Spleen (tissue), 11 donors: ENCODE data around the gene GSG1L. TPM values are rescaled to one million over a fixed set of nuclear protein-coding genes. Genes with fewer than 3 reads are reported as not detected.
"Not testable (repeated sequence)": the region's sequence is repeated elsewhere in the genome, so short reads cannot be mapped to it uniquely, and the experiment has no call there.

Experiments used
- DNase-seq: peaks from one replicate; pipeline ENCODE4 v3.0.0-alpha.2; 2020
- H3K27ac ChIP-seq, 8 donors: fragments of 200-600 bp; sonication (generic) in 7 of 8; 1 replicate in 4 of 8; 2 replicates in 4 of 8; pipeline versions ENCODE4 v1.5.0 to v1.8.0; 2016 to 2021; ENCODE audit warnings: inconsistent platforms in 4 of 8, mild to moderate bottlenecking in 4 of 8, moderate library complexity in 1 of 8
- H3K27me3 ChIP-seq, 7 donors: fragments of 200-600 bp; sonication (generic) in 6 of 7; replicated peaks in 1 of 7; 1 replicate in 4 of 7; 2 replicates in 3 of 7; pipeline versions ENCODE4 v1.5.0 to v1.8.0; 2016 to 2021; ENCODE audit warnings: inconsistent platforms in 3 of 7, mild to moderate bottlenecking in 1 of 7
- H3K36me3 ChIP-seq, 6 donors: fragments of 200-600 bp; sonication (generic) in 5 of 6; 1 replicate in 4 of 6; 2 replicates in 2 of 6; pipeline versions ENCODE4 v1.5.0 to v1.8.0; 2016 to 2021; ENCODE audit warnings: inconsistent platforms in 2 of 6
- H3K4me1 ChIP-seq, 6 donors: fragments of 200-600 bp; sonication (generic) in 5 of 6; 1 replicate in 3 of 6; 2 replicates in 3 of 6; pipeline versions ENCODE4 v1.5.0 to v1.8.0; 2016 to 2021; ENCODE audit warnings: inconsistent platforms in 3 of 6
- H3K4me3 ChIP-seq, 8 donors: fragments of 200-600 bp; sonication (generic) in 7 of 8; 1 replicate in 4 of 8; 2 replicates in 4 of 8; pipeline versions ENCODE4 v1.5.0 to v1.8.0; 2016 to 2021; ENCODE audit warnings: inconsistent platforms in 4 of 8, mild to moderate bottlenecking in 4 of 8, moderate library complexity in 2 of 8
- H3K9me3 ChIP-seq, 8 donors: fragments of 200-600 bp; sonication (generic) in 7 of 8; 1 replicate in 4 of 8; 2 replicates in 4 of 8; pipeline versions ENCODE4 v1.5.0 to v1.8.0; 2016 to 2021; ENCODE audit warnings: inconsistent platforms in 4 of 8
- CTCF ChIP-seq, 11 experiments: fragments of 200-600 bp in 7 of 11; fragments of 450-650 bp in 4 of 11; sonication (generic) in 4 of 11; IDR thresholded peaks in 8 of 11; conservative IDR thresholded peaks in 3 of 11; 1 replicate in 7 of 11; 2 replicates in 4 of 11; pipeline versions ENCODE4 v1.4.0 to v1.8.0; 2016 to 2021; ENCODE audit warnings: antibody characterized with exemption in 11 of 11, inconsistent platforms in 4 of 11, mild to moderate bottlenecking in 1 of 11
- POLR2A ChIP-seq, 3 donors: fragments of 450-650 bp; IDR thresholded peaks; one replicate each; pipeline ENCODE4 v1.5.1; 2017; ENCODE audit warnings: antibody characterized with exemption in 3 of 3, mild to moderate bottlenecking in 1 of 3
- POLR2AphosphoS5 ChIP-seq, 3 donors: sonication (generic); formaldehyde crosslinking; IDR thresholded peaks; one replicate each; pipeline ENCODE4 v1.5.1; 2017; ENCODE audit warnings: antibody characterized with exemption in 3 of 3
- WGBS, 5 donors: extraction: QIAGEN DNeasy Blood & Tissue Kit in 3 of 5; methylation state at CpG; one replicate each; pipeline versions ENCODE4 v1.1.5 to v1.1.7; 2013 to 2018; 5-methylcytosine and 5-hydroxymethylcytosine counted together
- intact Hi-C: fragments of 100-400 bp; cut with DNase I; formaldehyde crosslinking; loops from one replicate; pipeline ENCODE4 v1.15.0; 2023; ENCODE audit warnings: low total_unique reads
- polyA plus RNA-seq, 3 donors: library from polyadenylated mRNA; stranded (reverse); fragments of 200-250 nt; gene quantifications; one replicate each; pipeline ENCODE4 v1.2.1, GENCODE V29; 2013
- total RNA-seq, 7 donors: library from RNA; depleted of rRNA in 3 of 7; stranded (reverse); fragments of >200 nt in 3 of 7; fragmentation: NEBNext Ultra II Directional in 4 of 7; extraction: Animal tissue kit (Norgen Biotek cat#: 25700) in 4 of 7; gene quantifications; one replicate each; pipeline versions ENCODE4 v1.1.0 to v1.2.1, GENCODE V29; 2016 to 2021
- donor health status: healthy with polysubstance abuse.
- donor health status: DM: no; HTN: no; CAD: no; lungs with moderate emphysema.
- donor health status: DM: no; HTN: no; CAD: no.
- donor health status: Bipolar disorder and iron deficiency.
- donor health status: healthy.
- donor health status: DM: no; HTN: no; CAD: no.
- donor health status: DM: yes; HTN: yes; CAD: no.

GSG1L gene
- total and polyA plus RNA-seq, 10 donors, result 0.22 to 0.58 (median 0.43) TPM; not detected in 6

GRCh38 chr16:27950206-27950887, 113.2 kb downstream of the GSG1L start:
- H3K27ac ChIP-seq, result no peak overlapping the region
- H3K36me3 ChIP-seq, result no peaks in the 10 kb centered on the region
- TF ChIP-seq POLR2A (IDR thresholded peaks at IDR 0.05) (no peak), POLR2AphosphoS5 (IDR thresholded peaks at IDR 0.05) (no peak)
- intact Hi-C loops, result no loop called here
- H3K27me3 ChIP-seq, result peaks cover 0 to 39% (median 0%) of the 10 kb centered on the region in 7 donors
- H3K4me3 ChIP-seq, result no peak overlapping the region
- WGBS, 5 donors, result 76 to 90% (median 80%) methylated on average over 7 of the region's 7 CpGs
- no peak for DNase-seq
- H3K4me1 ChIP-seq, result no peaks in the 10 kb centered on the region
- H3K9me3 ChIP-seq, result peaks cover 0 to 16% (median 11%) of the 10 kb centered on the region in 8 donors

- no peaks in the 10 kb centered on the region for H3K36me3 ChIP-seq
- no peak for TF ChIP-seq CTCF (IDR thresholded peaks at IDR 0.05 in 8 of 11, conservative IDR thresholded peaks at IDR 0.05 in 3 of 11)
- no peak for TF ChIP-seq POLR2A (IDR thresholded peaks at IDR 0.05)
- no peak for TF ChIP-seq POLR2AphosphoS5 (IDR thresholded peaks at IDR 0.05)
- intact Hi-C loops, result no loop called here
- DNase-seq, result no peak
- WGBS, 5 donors, result 74 to 84% (median 83%) methylated on average over 7 of the region's 7 CpGs
- no peak overlapping the region for H3K27ac ChIP-seq
- no peak overlapping the region for H3K4me3 ChIP-seq
- H3K4me1 ChIP-seq, result no peaks in the 10 kb centered on the region
- no peaks in the 10 kb centered on the region for H3K9me3 ChIP-seq
- peaks cover 0 to 25% (median 0%) of the 10 kb centered on the region in 7 donors for H3K27me3 ChIP-seq
Observed at GRCh38 chr16:27947696-27948095, 115.8 kb downstream of the GSG1L start.

GRCh38 chr16:27945233-27945973, 118.1 kb downstream of the GSG1L start:
- peaks cover 0 to 30% (median 0%) of the 10 kb centered on the region in 7 donors for H3K27me3 ChIP-seq
- no peaks in the 10 kb centered on the region for H3K36me3 ChIP-seq
- no peak for DNase-seq
- no peaks in the 10 kb centered on the region for H3K9me3 ChIP-seq
- H3K4me3 ChIP-seq, result no peak overlapping the region
- no peak overlapping the region for H3K27ac ChIP-seq
- intact Hi-C loops, result no loop called here
- no peaks in the 10 kb centered on the region for H3K4me1 ChIP-seq
- WGBS, 5 donors, result 48 to 54% (median 50%) methylated on average over 14 to 15 of the region's 15 CpGs
- no peak for TF ChIP-seq POLR2A (IDR thresholded peaks at IDR 0.05)
- no peak for TF ChIP-seq CTCF (IDR thresholded peaks at IDR 0.05 in 8 of 11, conservative IDR thresholded peaks at IDR 0.05 in 3 of 11)
- TF ChIP-seq POLR2AphosphoS5 (IDR thresholded peaks at IDR 0.05), result no peak

GRCh38 chr16:27943766-27944165, 119.7 kb downstream of the GSG1L start:
- Histone ChIP-seq H3K27ac (no peak overlapping the region), H3K9me3 (no peaks in the 10 kb centered on the region), H3K4me1 (no peaks in the 10 kb centered on the region), H3K4me3 (no peak overlapping the region), H3K36me3 (no peaks in the 10 kb centered on the region), H3K27me3 (peaks cover 0 to 28% (median 0%) of the 10 kb centered on the region in 7 donors)
- intact Hi-C loops, result no loop called here
- TF ChIP-seq POLR2AphosphoS5 (IDR thresholded peaks at IDR 0.05) (no peak), POLR2A (IDR thresholded peaks at IDR 0.05) (no peak), CTCF (IDR thresholded peaks at IDR 0.05 in 8 of 11, conservative IDR thresholded peaks at IDR 0.05 in 3 of 11) (no peak)
- 82 to 89% (median 84%) methylated on average over 2 of the region's 2 CpGs for WGBS, 5 donors
- DNase-seq, result no peak

GRCh38 chr16:27942071-27942470, 121.4 kb downstream of the GSG1L start:
- H3K9me3 ChIP-seq, H3K36me3 ChIP-seq, H3K4me1 ChIP-seq, DNase-seq, H3K4me3 ChIP-seq, intact Hi-C loops, H3K27ac ChIP-seq: not testable (repeated sequence)
- WGBS, 5 donors, result 82 to 94% (median 93%) methylated on average over 5 of the region's 5 CpGs
- H3K27me3 ChIP-seq, result peaks cover 0 to 28% (median 0%) of the 10 kb centered on the region in 7 donors
